ENCODE data around the gene MAPK8IP1. TPM values are rescaled to one million over a fixed set of nuclear protein-coding genes. Genes with fewer than 3 reads are reported as not detected.
"Not testable (repeated sequence)": the region's sequence is repeated elsewhere in the genome, so short reads cannot be mapped to it uniquely, and the experiment has no call there.

Gene MAPK8IP1
- total RNA-seq, 2 donors from 2014 or later: 0.65 to 0.93 TPM

- no peaks in the 10 kb centered on the region for H3K36me3 Mint-ChIP-seq (ENCODE audit: low read depth)
Observed at GRCh38 chr11:45894555-45895247, 9.2 kb downstream of the MAPK8IP1 start.

GRCh38 chr11:45895553-45896259 is 10.3 kb downstream of the MAPK8IP1 start:
- no peak for ATAC-seq (replicated peaks)
- no peaks in the 10 kb centered on the region for H3K36me3 Mint-ChIP-seq (ENCODE audit: low read depth)
- H3K4me1 Mint-ChIP-seq: no peaks in the 10 kb centered on the region
- no peak overlapping the region for H3K27ac Mint-ChIP-seq
- peaks cover 21% of the 10 kb centered on the region for H3K27me3 Mint-ChIP-seq
- no peak overlapping the region for H3K4me3 Mint-ChIP-seq
- no peaks in the 10 kb centered on the region for H3K9me3 Mint-ChIP-seq

More at GRCh38 chr11:45894555-45895247, 9.2 kb downstream of the MAPK8IP1 start:
- H3K4me3 Mint-ChIP-seq: no peak overlapping the region
- no peak overlapping the region for H3K27ac Mint-ChIP-seq
- no peaks in the 10 kb centered on the region for H3K9me3 Mint-ChIP-seq
- no peak for ATAC-seq (replicated peaks)
- no peaks in the 10 kb centered on the region for H3K4me1 Mint-ChIP-seq
- H3K27me3 Mint-ChIP-seq: peaks cover 22% of the 10 kb centered on the region

GRCh38 chr11:45896422-45896984 is 11.1 kb downstream of the MAPK8IP1 start:
- no peak for ATAC-seq (replicated peaks)
- Mint-ChIP-seq H3K27ac (no peak overlapping the region), H3K4me3 (no peak overlapping the region), H3K36me3 (ENCODE audit: low read depth) (no peaks in the 10 kb centered on the region), H3K27me3 (peaks cover 24% of the 10 kb centered on the region), H3K9me3 (no peaks in the 10 kb centered on the region), H3K4me1 (no peaks in the 10 kb centered on the region)

- Mint-ChIP-seq H3K4me1 (no peaks in the 10 kb centered on the region), H3K27me3 (peaks cover 24% of the 10 kb centered on the region), H3K9me3 (no peaks in the 10 kb centered on the region), H3K4me3 (no peak overlapping the region), H3K36me3 (ENCODE audit: low read depth) (no peaks in the 10 kb centered on the region), H3K27ac (no peak overlapping the region)
- ATAC-seq (replicated peaks): no peak
Observed at GRCh38 chr11:45897556-45897955, 12.1 kb downstream of the MAPK8IP1 start.

- no peaks in the 10 kb centered on the region for H3K36me3 Mint-ChIP-seq (ENCODE audit: low read depth)
- ATAC-seq (replicated peaks): peak; percentile 2
- H3K27ac Mint-ChIP-seq: no peak overlapping the region
- peaks cover 21% of the 10 kb centered on the region for H3K27me3 Mint-ChIP-seq
- no peaks in the 10 kb centered on the region for H3K4me1 Mint-ChIP-seq
- no peaks in the 10 kb centered on the region for H3K9me3 Mint-ChIP-seq
- H3K4me3 Mint-ChIP-seq: peak overlapping the region; percentile 37
Observed at GRCh38 chr11:45899086-45899447, 13.6 kb downstream of the MAPK8IP1 start.

- Mint-ChIP-seq H3K27ac (no peak overlapping the region), H3K9me3 (no peaks in the 10 kb centered on the region), H3K36me3 (ENCODE audit: low read depth) (no peaks in the 10 kb centered on the region), H3K4me1 (no peaks in the 10 kb centered on the region), H3K27me3 (peaks cover 20% of the 10 kb centered on the region), H3K4me3 (peak overlapping the region; percentile 37)
- ATAC-seq (replicated peaks): peak; percentile 86
Observed at GRCh38 chr11:45899448-45900174, 14.2 kb downstream of the MAPK8IP1 start.

- not testable (repeated sequence) for H3K36me3 Mint-ChIP-seq (ENCODE audit: low read depth); H3K4me1 Mint-ChIP-seq; H3K27ac Mint-ChIP-seq; ATAC-seq (replicated peaks); H3K9me3 Mint-ChIP-seq
- Mint-ChIP-seq H3K4me3 (peak overlapping the region; percentile 62), H3K27me3 (peaks cover 14% of the 10 kb centered on the region)
Observed at GRCh38 chr11:45900175-45900800, 14.8 kb downstream of the MAPK8IP1 start.

- Mint-ChIP-seq H3K27me3 (peaks cover 14% of the 10 kb centered on the region), H3K9me3 (no peaks in the 10 kb centered on the region), H3K4me3 (peak overlapping the region; percentile 62), H3K4me1 (no peaks in the 10 kb centered on the region), H3K36me3 (ENCODE audit: low read depth) (no peaks in the 10 kb centered on the region), H3K27ac (no peak overlapping the region)
- no peak for ATAC-seq (replicated peaks)
Observed at GRCh38 chr11:45900916-45901617, 15.6 kb downstream of the MAPK8IP1 start.

GRCh38 chr11:45901626-45902025 is 16.2 kb downstream of the MAPK8IP1 start:
- Mint-ChIP-seq H3K27me3 (peaks cover 14% of the 10 kb centered on the region), H3K4me1 (no peaks in the 10 kb centered on the region)

GRCh38 chr11:45902452-45903380 is 17.3 kb downstream of the MAPK8IP1 start:
- no peak overlapping the region for H3K27ac Mint-ChIP-seq
- ATAC-seq (replicated peaks): no peak
- H3K36me3 Mint-ChIP-seq (ENCODE audit: low read depth): no peaks in the 10 kb centered on the region
- no peak overlapping the region for H3K4me3 Mint-ChIP-seq
- H3K27me3 Mint-ChIP-seq: peaks cover 14% of the 10 kb centered on the region
- H3K9me3 Mint-ChIP-seq: no peaks in the 10 kb centered on the region
- H3K4me1 Mint-ChIP-seq: no peaks in the 10 kb centered on the region

More at GRCh38 chr11:45901626-45902025, 16.2 kb downstream of the MAPK8IP1 start:
- Mint-ChIP-seq H3K36me3 (ENCODE audit: low read depth) (no peaks in the 10 kb centered on the region), H3K27ac (no peak overlapping the region), H3K4me3 (no peak overlapping the region), H3K9me3 (no peaks in the 10 kb centered on the region)
- ATAC-seq (replicated peaks): no peak

GRCh38 chr11:45904309-45904915 is 19.0 kb downstream of the MAPK8IP1 start:
- Mint-ChIP-seq H3K27me3 (peaks cover 6% of the 10 kb centered on the region), H3K27ac (no peak overlapping the region), H3K36me3 (ENCODE audit: low read depth) (no peaks in the 10 kb centered on the region), H3K9me3 (no peaks in the 10 kb centered on the region), H3K4me1 (no peaks in the 10 kb centered on the region), H3K4me3 (no peak overlapping the region)
- ATAC-seq (replicated peaks): no peak

GRCh38 chr11:45905095-45905494 is 19.6 kb downstream of the MAPK8IP1 start:
- no peaks in the 10 kb centered on the region for H3K9me3 Mint-ChIP-seq
- H3K4me1 Mint-ChIP-seq: no peaks in the 10 kb centered on the region
- no peak for ATAC-seq (replicated peaks)
- no peak overlapping the region for H3K27ac Mint-ChIP-seq
- H3K36me3 Mint-ChIP-seq (ENCODE audit: low read depth): no peaks in the 10 kb centered on the region
- H3K27me3 Mint-ChIP-seq: peaks cover 6% of the 10 kb centered on the region
- H3K4me3 Mint-ChIP-seq: no peak overlapping the region

- H3K4me3 Mint-ChIP-seq; H3K4me1 Mint-ChIP-seq; H3K27me3 Mint-ChIP-seq; ATAC-seq (replicated peaks); H3K36me3 Mint-ChIP-seq (ENCODE audit: low read depth); H3K27ac Mint-ChIP-seq; H3K9me3 Mint-ChIP-seq: not testable (repeated sequence)
Observed at GRCh38 chr11:45905576-45905975, 20.1 kb downstream of the MAPK8IP1 start.

Measured in activated T-helper 17 cell treated with anti-CD3 and anti-CD28 coated beads, Interleukin-2, amount 50 U/mL, for 72 hours (primary cell).